HT1080 (cell line): Measurements from ENCODE around the gene ATP13A1. TPM values are rescaled to one million over a fixed set of nuclear protein-coding genes. Genes with fewer than 3 reads are reported as not detected.
A peak's percentile ranks its signal among the peaks of the same experiment; 100 is the strongest.
"Not testable (repeated sequence)": the region's sequence is repeated elsewhere in the genome, so short reads cannot be mapped to it uniquely, and the experiment has no call there.

Source experiments
- DNase-seq: peaks from one replicate; pipeline ENCODE4 v3.0.0-alpha.2; 2015; ENCODE audit warnings: low read depth
- polyA plus RNA-seq, 2 experiments: library from polyadenylated mRNA; depleted of rRNA; stranded (reverse); fragments of >200 nt; gene quantifications; 2 replicates each; pipeline ENCODE4 v1.2.3, GENCODE V29; 2015
- total RNA-seq: library from RNA; depleted of rRNA; stranded (reverse); fragments of >200 nt; shearing (Covaris generic); gene quantifications from 2 replicates; pipeline ENCODE4 v1.2.3, GENCODE V29; 2014; rRNA removed

Gene ATP13A1
- total RNA-seq = 41.2 and 53.8 TPM in 2 replicates
- 42.9 and 49.4 TPM in 2 replicates for polyA plus RNA-seq (2015; cell fraction: cytosol; rRNA removed)
- polyA plus RNA-seq (2015; cell fraction: nucleus; rRNA removed) = 239 and 247 TPM in 2 replicates

- peak; percentile 95 for DNase-seq
Measured at GRCh38 chr19:19663256-19664120, at the start of gene ATP13A1. ATP13A1 (minus strand) TSS chr19:19663676; CDS start chr19:19663666, 10 bp downstream.

DNA sequence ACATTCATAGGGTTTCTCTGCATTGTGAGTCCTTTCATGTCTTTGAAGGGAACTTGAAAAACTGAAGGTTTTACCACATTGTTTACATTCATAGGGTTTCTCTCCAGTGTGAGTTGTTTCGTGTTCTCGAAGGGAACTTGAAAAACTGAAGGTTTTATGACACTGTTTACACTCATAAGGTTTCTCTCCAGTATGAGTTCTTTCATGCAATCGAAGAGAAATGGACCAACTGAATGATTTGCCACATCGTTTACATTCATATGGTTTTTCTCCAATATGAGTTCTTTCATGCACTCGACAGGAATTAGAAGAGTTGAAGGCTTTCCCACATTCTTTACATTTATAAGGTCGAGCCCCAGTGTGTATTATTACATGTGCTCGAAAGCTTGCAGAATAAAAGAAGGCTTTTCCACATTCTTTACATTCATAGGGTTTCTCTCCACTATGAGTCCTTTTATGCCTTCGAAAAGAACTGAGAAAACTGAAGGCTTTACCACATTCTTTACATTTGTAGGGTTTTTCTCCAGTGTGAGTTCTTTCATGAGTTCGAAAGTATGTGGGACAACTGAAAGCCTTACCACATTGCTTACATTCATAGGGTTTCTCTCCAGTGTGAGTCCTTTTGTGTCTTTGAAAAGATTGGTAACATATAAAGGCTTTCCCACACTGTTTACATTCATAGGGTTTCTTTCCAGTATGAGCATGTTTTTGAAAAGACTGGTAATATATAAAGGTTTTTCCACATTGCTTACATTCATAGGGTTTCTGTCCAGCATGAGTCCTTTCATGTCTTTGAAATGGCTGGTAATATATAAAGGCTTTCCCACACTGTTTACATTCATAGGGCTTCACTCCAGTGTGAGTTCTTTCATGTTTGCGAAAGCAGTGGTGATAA is 48.7 kb upstream of the ATP13A1 start:
- DNase-seq = no peak

DNA sequence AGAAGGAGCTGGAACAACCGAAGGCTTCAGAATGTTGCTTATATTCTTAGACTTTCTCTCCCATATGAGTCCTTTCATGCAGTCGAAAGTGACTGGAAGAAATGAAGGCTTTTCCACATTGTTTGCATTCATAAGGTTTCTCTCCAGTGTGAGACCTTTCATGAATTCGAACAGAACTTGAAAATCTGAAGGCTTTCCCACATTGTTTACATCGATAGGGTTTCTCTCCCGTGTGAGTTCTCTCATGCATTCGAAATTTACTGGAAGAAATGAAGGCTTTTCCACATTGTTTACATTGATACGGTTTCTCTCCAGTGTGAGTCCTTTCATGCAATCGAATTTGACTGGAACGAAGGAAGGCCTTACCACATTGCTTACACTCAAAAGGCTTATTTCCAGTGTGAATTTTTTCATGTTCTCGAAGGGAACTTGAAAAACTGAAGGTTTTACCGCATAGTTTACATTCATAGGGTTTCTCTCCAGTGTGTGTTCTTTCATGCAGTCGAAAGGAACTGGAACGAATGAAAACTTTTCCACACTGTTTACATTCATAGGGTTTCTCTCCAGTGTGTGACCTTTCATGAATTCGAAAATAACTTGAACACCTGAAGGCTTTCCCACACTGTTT is 47.9 kb upstream of the ATP13A1 start:
- DNase-seq = no peak

GRCh38 chr19:19710506-19710905 is 47.0 kb upstream of the ATP13A1 start:
- no peak for DNase-seq

DNA sequence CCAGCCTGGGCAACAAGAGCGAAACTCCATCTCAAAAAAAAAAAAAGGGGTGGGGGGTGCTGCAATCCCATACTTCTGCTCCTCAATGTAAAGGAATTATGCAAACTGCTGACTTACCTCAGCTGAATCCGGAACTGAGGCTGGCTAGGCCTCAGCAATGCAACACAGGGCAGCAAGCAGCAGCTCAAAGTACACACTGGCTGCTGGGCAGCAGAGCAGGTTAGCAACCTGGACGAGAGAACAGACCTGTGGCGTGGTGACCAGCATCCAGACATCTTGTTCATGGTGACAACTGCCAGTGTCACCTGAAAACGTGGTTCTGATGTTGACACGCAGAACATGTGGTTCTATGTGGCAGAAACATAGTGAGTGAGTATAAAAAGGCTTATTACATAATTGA is 41.4 kb upstream of the ATP13A1 start:
- no peak for DNase-seq

- not testable (repeated sequence) for DNase-seq
Measured at GRCh38 chr19:19700493-19700892, 37.0 kb upstream of the ATP13A1 start.

DNA sequence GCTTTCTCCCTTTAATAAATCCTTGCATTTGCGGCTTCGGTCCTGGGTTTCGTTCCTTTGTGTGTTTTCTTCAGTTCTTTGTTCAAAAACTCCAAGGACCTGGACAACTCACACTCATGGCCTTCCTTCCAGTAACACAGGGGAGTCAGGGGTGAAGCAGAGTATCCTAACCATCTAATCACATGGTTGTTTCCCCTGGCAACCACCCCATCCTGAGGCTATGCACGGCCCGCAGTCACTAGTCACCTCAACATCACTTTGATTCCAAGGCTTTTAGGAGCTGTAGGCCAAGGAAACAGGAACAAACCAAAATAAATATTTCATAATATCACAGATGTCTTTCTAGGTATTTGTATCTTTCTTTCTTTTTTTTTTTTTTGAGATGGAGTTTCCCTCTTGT is 34.1 kb upstream of the ATP13A1 start:
- no peak for DNase-seq

DNA sequence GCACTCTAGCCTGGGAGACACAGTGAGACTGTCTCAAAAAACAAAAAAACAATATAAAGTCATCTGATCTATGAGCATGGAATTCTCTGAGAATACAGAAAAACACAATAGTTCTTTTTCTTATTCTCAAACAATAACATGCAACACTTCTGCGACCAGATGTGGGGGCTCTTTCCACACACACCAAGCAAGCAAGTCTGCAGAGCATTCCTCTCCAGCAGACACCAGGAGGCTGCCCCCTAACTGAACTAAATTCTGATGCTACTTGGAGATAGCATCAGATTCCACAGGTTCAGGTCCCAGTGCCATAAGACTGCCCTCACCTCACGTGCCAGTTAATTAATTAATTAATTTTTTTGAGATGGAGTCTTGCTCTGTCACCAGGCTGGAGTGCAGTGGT is 32.9 kb upstream of the ATP13A1 start:
- no peak for DNase-seq

- no peak for DNase-seq
Measured at GRCh38 chr19:19691683-19692082, 28.2 kb upstream of the ATP13A1 start.

GRCh38 chr19:19689023-19689422 is 25.5 kb upstream of the ATP13A1 start:
- not testable (repeated sequence) for DNase-seq

DNA sequence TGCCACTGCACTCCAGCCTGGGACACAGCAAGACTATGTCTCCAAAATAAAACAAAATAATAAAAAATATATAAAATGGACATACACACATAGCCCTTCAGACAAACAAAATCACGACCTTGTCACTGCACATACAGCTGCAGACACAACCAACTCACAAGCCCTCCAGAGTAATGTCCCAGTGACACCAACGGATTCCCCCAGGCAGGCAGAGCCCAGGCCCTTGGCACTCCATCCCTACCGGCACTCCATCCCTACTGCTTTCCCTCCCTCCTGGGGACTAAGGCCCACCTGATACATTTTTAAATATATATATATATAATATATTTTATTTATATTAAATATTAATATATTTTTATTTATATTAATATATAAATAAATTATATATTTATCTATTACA is 23.6 kb upstream of the ATP13A1 start:
- DNase-seq = no peak

DNA sequence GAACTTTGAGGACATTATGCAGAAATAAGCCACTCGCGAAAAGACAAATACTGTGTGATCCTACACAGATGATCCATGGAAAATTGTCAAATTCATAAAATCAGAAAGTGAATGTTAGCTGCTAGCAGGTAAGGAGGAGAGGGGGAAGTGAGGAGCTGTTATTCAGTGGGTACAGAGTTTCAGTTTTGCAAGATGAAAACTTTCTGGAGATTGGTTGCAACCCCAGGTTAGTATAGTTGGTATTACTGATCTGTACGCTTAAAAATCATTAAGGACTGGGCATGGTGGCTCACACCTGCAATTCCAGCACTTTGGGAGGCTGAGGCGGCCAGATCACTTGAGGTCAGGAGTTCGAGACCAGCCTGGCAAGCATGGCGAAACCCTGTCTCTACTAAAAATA is 23.1 kb upstream of the ATP13A1 start:
- DNase-seq = no peak

DNA sequence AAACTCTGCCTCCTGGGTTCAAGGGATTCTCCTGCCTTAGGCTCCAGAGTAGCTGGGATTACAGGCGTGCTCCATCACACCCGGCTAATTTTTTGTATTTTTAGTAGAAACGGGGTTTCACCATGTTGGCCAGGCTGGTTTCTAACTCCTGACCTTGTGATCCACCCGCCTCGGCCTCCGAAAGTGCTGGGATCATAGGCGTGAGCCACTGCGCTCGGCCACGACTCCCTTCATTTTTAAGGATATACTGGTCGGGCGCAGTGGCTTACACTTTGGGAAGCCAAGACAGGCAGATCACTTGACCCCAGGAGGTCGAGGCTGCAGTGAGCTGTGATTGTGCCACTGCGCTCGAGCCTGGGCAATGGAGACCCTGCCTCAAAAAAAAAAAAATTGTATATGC is 22.6 kb upstream of the ATP13A1 start:
- not testable (repeated sequence) for DNase-seq

DNA sequence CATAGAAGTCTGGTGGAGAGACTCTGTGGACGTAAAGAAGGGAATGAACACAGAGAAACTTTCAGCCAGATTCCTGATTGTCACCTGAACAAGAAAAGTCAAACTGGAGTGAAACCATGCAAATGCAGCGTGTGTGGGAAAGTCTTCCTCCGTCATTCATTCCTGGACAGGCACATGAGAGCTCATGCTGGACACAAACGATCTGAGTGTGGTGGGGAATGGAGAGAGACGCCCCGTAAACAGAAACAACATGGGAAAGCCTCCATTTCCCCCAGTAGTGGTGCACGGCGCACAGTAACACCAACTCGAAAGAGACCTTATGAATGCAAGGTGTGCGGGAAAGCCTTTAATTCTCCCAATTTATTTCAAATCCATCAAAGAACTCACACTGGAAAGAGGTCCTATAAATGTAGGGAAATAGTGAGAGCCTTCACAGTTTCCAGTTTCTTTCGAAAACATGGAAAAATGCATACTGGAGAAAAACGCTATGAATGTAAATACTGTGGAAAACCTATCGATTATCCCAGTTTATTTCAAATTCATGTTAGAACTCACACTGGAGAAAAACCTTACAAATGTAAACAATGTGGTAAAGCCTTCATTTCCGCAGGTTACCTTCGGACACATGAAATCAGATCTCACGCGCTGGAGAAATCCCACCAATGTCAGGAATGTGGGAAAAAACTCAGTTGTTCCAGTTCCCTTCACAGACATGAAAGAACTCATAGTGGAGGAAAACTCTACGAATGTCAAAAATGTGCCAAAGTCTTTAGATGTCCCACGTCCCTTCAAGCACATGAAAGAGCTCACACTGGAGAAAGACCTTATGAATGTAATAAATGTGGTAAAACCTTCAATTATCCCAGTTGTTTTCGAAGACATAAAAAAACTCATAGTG is 15.9 kb upstream of the ATP13A1 start:
- DNase-seq = no peak

DNA sequence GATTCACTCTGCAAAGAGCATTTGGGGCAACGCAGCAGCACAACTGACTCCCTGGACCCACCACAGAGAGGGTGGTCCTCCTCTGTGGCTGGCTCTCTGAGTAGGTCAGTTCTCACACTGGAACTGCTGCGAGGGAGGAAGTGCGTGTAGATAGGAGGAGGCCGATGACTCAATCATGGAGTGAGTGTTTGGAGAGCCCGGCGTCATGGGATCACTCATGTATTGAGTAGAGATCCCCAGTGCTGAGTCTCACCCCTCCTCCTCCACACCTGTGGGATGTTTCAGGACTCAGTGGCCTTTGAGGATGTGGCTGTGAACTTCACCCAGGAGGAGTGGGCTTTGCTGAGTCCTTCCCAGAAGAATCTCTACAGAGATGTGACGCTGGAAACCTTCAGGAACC is 14.1 kb upstream of the ATP13A1 start:
- DNase-seq = no peak

- DNase-seq = no peak
Measured at GRCh38 chr19:19674315-19674714, 10.8 kb upstream of the ATP13A1 start.

DNA sequence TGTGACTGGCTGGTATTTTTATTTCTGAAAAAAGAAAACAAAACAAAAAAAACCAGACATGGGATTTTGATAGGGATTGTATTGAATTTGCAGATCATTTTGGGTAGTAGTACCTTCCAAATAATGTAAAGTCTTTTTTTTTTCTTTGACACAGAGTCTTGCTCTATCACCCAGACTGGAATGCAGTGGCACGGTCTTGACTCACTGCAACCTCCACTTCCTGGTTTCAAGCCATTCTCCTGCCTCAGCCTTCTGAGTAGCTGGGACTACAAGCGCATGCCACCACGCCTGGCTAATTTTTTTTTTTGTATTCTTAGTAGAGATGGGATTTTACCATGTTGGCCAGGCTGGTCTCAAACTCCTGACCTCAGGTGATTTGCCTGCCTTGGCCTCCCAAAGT is 9.3 kb upstream of the ATP13A1 start:
- no peak for DNase-seq

DNA sequence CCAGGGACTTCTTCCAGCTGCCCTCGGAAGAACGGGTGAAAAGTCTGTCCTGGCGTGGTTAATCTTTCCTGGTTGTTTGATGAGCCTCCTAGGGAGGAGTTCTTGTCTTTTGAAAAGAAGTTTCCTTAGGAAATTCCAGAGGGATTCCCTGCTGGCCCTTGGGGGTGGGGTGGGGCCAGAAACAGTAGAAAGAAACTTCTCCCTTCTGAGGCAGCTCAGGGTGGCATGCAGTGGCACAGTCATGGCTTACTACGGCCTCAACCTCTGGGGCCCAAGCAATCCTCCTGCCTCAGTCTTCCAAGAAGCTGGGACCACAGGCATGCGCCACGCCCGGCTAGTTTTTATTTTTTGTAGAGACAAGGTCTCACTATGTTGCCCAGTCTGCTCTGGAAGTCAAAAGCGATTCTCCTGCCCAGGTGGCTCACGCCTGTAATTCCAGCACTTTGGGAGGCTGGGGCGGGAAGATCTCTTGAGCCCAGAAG is 6.6 kb upstream of the ATP13A1 start:
- no peak for DNase-seq

DNA sequence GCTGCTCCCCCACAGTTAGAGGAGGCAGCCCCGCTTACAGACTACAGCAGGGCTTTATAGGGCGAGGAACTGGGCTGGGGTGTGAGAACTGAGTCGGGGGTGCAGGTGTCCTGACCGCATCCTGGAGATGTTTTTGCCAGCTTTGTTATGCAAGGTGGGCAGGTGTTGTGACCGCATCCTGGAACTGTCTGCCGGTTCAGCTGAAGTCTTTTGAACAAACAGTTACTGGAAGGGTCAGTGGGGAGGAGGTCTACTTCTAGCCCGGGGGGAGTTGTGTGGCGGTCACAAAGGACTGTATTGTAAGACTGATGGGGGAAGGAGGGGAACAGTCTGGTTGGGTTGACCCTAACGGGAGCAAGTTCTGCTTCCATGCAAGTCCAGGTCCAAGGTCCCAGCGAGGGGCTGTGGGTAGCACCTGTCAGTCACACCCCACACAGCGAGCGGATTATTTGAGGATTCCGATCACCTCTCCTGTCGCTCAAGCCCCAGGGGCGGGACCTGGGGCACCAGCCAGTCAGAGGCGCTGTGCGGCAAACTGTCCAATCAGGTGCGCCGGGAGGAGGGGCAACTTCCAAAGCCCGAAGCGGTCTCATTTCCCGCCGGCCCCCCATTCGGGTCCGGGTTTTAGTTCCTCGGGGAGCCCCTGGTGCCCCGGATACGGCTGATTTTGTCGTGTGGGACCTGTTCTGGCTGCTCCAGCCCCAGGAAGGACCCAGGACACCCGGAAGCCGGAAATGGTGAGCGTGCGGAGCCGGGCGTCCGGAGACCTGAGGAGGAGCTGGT is 4.9 kb upstream of the ATP13A1 start, which contains the start of gene ZNF101:
TSS of gene ZNF101 (plus strand) at position 610 of the 783 bp plus-strand sequence. CDS start at position 735, 125 bp downstream.
- peak; percentile 90 for DNase-seq
